Ascending aorta (tissue), 2 donors: ENCODE results near the gene MYBPC2. TPM values are rescaled to one million over a fixed set of nuclear protein-coding genes. Genes with fewer than 3 reads are reported as not detected.

ENCODE experiments used
- DNase-seq, 2 donors: peaks; one replicate each; pipeline ENCODE4 v3.0.0-alpha.2; 2019; ENCODE audit warnings: low spot score in 2 of 2
- H3K27ac ChIP-seq, 2 donors: fragments of 200-600 bp; sonication (generic); one replicate each; pipeline ENCODE4 v1.5.1; 2016 to 2017; ENCODE audit warnings: mild to moderate bottlenecking in 1 of 2
- H3K27me3 ChIP-seq: fragments of 200-600 bp; sonication (generic); one replicate; pipeline ENCODE4 v1.5.1; 2017
- H3K36me3 ChIP-seq, 2 donors: fragments of 200-600 bp; sonication (generic); one replicate each; pipeline ENCODE4 v1.5.1; 2016
- H3K4me1 ChIP-seq, 2 donors: fragments of 200-600 bp; sonication (generic); one replicate each; pipeline ENCODE4 v1.5.1; 2016 to 2017; ENCODE audit warnings: mild to moderate bottlenecking in 1 of 2
- H3K4me3 ChIP-seq, 2 donors: fragments of 200-600 bp; sonication (generic); one replicate each; pipeline ENCODE4 v1.5.1; 2016 to 2017; ENCODE audit warnings: mild to moderate bottlenecking in 1 of 2
- H3K9me3 ChIP-seq, 2 donors: fragments of 200-600 bp; sonication (generic); one replicate each; pipeline ENCODE4 v1.5.1; 2016
- intact Hi-C: fragments of 100-400 bp; cut with DNase I; formaldehyde crosslinking; loops from one replicate; pipeline ENCODE4 v1.15.1; 2023
- total RNA-seq: library from RNA; depleted of rRNA; stranded (reverse); fragments of >200 nt; gene quantifications from one replicate; pipeline ENCODE4 v1.1.0, GENCODE V29; 2016
- TF ChIP-seq, protein P1 (sequence below), 3 experiments: fragments of 200-600 bp in 2 of 3; fragments of 450-650 bp in 1 of 3; sonication (generic) in 2 of 3; IDR thresholded peaks; one replicate each; pipeline ENCODE4 v1.5.1; 2016 to 2019; ENCODE audit warnings: antibody characterized with exemption in 3 of 3, mild to moderate bottlenecking in 1 of 3, moderate library complexity in 1 of 3

Gene MYBPC2
- total RNA-seq: not detected

DNA sequence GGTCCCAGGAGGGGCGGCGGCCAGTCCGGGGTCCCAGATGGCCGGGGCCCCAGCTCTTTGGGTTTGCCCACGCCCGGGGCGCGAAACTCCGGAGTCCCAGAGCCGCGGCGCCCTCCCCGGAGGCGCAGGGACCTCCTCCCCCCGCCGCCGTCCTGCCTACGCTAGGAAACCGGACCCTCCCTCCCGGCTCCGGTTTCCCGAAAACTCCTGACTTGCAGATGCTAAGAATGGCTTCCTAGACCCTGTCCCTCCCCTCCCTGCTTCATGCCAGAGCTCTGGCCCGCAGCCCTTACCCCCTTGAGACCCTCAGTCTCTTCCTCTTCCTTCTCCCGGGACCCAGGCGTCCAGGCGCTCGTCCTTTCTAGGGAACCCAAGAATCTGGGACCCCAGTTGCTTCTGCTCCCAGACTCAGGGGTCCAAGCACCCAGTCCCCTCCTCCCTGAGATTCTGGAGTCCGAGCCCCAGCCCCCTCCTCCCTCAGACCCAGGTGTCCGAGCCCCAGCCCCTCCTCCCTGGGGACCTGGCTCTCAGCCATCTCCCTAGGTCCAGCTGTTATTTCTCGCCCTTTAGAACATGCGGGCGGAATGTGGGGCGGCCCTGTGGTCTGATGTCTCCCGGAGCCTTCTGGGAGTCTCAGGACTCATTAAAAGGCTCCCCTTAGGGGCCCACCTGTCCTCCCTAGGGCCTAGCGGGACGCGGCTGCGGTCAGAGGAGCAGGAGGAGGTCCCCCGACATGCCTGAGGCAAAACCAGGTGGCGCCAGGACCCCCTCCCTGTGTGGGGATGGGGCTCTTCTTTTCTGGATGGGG is at the start of gene MYBPC2:
MYBPC2 (plus strand) TSS at position 672 of the 808 bp plus-strand sequence; CDS start at position 734, 62 bp downstream.
- TF ChIP-seq, protein P1, sequence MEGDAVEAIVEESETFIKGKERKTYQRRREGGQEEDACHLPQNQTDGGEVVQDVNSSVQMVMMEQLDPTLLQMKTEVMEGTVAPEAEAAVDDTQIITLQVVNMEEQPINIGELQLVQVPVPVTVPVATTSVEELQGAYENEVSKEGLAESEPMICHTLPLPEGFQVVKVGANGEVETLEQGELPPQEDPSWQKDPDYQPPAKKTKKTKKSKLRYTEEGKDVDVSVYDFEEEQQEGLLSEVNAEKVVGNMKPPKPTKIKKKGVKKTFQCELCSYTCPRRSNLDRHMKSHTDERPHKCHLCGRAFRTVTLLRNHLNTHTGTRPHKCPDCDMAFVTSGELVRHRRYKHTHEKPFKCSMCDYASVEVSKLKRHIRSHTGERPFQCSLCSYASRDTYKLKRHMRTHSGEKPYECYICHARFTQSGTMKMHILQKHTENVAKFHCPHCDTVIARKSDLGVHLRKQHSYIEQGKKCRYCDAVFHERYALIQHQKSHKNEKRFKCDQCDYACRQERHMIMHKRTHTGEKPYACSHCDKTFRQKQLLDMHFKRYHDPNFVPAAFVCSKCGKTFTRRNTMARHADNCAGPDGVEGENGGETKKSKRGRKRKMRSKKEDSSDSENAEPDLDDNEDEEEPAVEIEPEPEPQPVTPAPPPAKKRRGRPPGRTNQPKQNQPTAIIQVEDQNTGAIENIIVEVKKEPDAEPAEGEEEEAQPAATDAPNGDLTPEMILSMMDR (IDR thresholded peaks at IDR 0.05): no peak
- Histone ChIP-seq H3K36me3 (no peaks in the 10 kb centered on the region), H3K9me3 (no peaks in the 10 kb centered on the region), H3K4me1 (peaks cover 10% of the 10 kb centered on the region in 2 donors), H3K27me3 (peaks cover 20% of the 10 kb centered on the region), H3K4me3 (peak within 1 kb of the TSS; percentile 59 to 76), H3K27ac (peak within 1 kb of the TSS; percentile 32 to 44)
- DNase-seq: no peak
- intact Hi-C loops: loop anchor here (5.0 kb wide), 1 partner anchor 80 kb away; the partner anchor contains the start of genes ASPDH and JOSD2

DNA sequence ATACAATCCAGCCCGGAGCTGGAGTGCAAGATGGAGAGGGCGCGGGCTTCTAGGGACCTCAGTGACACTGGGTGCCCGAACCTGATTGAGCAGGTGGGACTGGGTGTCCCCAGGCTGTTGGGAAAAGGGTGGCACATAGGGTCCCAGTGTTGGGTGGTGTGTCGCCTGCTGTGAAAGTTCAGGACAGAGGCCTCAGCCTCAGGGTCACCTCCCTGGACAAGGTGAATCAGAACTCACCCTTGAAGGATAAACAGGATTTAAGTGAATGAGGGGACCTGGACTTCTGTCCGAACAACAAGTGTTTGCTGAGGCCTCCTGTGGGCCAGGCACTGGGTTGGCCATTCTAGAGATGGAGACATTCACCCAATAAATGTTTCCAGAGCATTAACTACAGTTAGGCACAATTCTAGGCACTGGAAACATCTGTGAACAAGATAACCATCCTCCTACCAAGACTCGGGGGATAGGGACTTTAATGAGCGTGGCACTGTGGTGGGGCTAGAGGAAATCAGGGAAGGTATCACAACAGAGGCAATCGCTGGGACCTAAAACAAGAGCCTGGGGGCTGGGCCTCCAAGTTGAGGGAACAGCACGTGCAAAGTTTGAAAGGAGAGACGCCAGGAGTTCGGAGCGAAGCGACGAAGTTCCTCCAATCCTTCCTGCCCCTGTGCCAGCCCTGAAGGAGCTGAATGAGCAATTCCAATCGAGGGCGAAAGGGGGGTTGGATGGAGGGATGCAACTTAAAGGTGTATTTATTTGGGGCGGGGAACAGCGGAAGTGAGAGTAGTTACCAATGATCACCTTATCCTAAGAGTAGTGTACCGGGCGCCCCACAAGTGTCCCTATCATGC is 49.5 kb upstream of the MYBPC2 start:
- TF ChIP-seq, protein P1 (IDR thresholded peaks at IDR 0.05): no peak
- peak overlapping the region; percentile 61 to 76 for H3K4me3 ChIP-seq
- peaks cover 41 to 44% of the 10 kb centered on the region in 2 donors for H3K36me3 ChIP-seq
- H3K27ac ChIP-seq: peak overlapping the region; percentile 87 to 88
- no peak for DNase-seq
- H3K27me3 ChIP-seq: no peaks in the 10 kb centered on the region
- H3K9me3 ChIP-seq: no peaks in the 10 kb centered on the region
- peaks cover 8 to 10% of the 10 kb centered on the region in 2 donors for H3K4me1 ChIP-seq
- intact Hi-C loops: loop anchor here (5.0 to 10.0 kb wide), 2 partner anchors 94 to 982 kb away; partner anchors contain the start of genes CLDND2, EMC10, ETFB and GARIN5A

DNA sequence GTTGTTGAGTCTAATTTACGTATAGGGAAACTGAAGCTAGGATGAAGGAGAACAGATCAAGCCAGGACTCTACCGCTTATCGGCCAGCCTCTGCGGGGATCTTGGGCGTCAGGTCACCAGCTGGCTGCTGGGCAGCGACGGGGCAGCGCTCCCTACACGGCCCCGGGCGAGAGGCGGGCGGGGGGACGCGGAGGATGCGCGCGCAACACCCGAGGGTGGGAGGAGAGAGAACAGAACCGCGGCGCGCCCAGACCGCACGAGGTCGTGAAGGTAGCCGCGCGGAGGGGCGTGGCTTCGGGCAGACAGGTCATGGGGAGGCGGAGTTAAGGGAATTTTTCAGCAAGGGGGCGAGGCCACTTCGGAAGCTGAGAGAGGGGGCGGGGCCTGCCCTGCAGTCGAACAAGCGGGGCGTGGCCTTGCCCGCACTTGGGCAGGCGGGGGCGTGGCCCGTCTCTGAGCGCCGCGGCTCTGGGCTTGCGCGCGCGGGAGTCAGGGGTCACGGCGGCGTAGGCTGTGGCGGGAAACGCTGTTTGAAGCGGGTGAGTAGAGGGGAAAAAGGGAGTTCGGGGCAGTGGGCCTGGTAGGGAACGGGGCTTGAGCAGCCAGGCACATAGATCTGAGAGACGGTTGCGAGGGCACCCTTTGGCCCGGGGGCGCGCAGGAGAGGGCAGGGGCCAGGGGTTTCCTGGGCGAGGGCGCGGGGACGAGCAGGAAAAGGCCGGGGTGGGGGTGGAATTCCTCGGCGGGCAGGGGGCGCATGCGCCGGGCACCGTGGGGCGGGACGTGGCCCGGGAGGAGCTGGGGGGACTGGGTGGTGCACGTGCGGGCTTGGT is 48.6 kb upstream of the MYBPC2 start, which contains the start of gene POLD1:
POLD1 (plus strand) TSS at position 496 of the 833 bp plus-strand sequence. CDS start 14,505 bp downstream, outside the sequence.
- no peaks in the 10 kb centered on the region for H3K27me3 ChIP-seq
- TF ChIP-seq, protein P1 (IDR thresholded peaks at IDR 0.05): no peak
- H3K4me3 ChIP-seq: peak within 1 kb of the TSS; percentile 61 to 76
- intact Hi-C loops: loop anchor here (1.0 to 10.0 kb wide), 6 partner anchors 8 to 981 kb away; partner anchors contain the start of genes CLDND2, EMC10, ETFB and GARIN5A
- no peaks in the 10 kb centered on the region for H3K9me3 ChIP-seq
- DNase-seq: peak; percentile 94 to 99
- peak within 1 kb of the TSS; percentile 87 to 88 for H3K27ac ChIP-seq
- peaks cover 8 to 10% of the 10 kb centered on the region in 2 donors for H3K4me1 ChIP-seq
- peaks cover 33 to 36% of the 10 kb centered on the region in 2 donors for H3K36me3 ChIP-seq

DNA sequence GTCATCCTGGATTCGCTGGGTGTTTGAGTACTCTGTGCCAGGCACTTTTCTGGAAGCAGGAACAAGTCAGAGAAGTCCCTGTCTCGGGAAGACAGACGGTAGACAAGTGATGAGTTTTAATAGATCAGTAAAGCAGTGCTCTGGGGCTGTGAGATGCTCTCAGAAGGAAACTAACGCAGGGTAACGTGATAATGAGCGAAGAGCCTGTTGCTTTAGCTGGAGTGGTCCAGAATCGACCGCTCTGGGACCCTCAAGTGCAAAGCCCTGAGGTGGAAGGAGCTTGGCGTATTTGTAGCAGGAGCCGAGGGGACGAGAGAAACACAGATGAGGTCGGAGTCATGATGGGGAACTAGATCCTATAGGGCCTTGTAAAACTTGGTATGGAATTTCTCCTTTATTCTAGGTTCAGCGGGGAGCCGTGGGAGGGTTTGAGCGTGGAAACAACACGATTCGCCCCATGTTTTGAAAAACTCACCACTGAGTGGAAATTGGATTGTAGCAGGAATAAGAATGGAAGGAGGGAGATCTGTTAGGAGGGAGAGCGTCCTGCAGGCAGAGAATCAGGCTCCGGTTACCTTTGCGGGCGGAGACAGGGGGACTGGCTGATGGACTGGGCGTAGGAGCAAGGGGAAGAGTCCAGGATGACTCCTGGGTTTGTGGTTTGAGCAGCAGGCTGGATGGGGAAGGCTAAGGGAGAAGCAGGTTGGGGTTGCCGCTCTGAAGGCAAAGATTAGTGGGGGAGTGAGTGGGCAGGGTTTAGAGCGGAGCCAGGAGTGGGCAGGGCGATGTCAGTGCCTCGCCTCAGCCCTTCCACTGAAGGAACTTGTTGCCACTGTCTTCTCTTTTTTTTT is 47.8 kb upstream of the MYBPC2 start:
- H3K27ac ChIP-seq: peak overlapping the region; percentile 87 to 88
- H3K4me3 ChIP-seq: peak overlapping the region; percentile 61 to 76
- peaks cover 8 to 10% of the 10 kb centered on the region in 2 donors for H3K4me1 ChIP-seq
- intact Hi-C loops: loop anchor here (1.0 to 10.0 kb wide), 6 partner anchors 9 to 980 kb away; partner anchors contain the start of genes CLDND2, EMC10, ETFB and GARIN5A
- no peak for DNase-seq
- H3K36me3 ChIP-seq: peaks cover 24 to 27% of the 10 kb centered on the region in 2 donors
- no peaks in the 10 kb centered on the region for H3K27me3 ChIP-seq
- TF ChIP-seq, protein P1 (IDR thresholded peaks at IDR 0.05): no peak
- no peaks in the 10 kb centered on the region for H3K9me3 ChIP-seq
